NCI-H526 treated with DMSO at 0.1 percent for 48 hours (cell line): Measurements from ENCODE around the gene PI4KA.
"Not testable (repeated sequence)": the region's sequence is repeated elsewhere in the genome, so short reads cannot be mapped to it uniquely, and the experiment has no call there.

Source experiments
- DNase-seq: peaks from one replicate; lab custom pipeline; 2025; lab: John Stamatoyannopoulos, UW

Gene PI4KA

GRCh38 chr22:20748731-20749428, 109.7 kb downstream of the PI4KA start:
- no peak for DNase-seq

- DNase-seq, result no peak
These were observed 110.5 kb downstream of the PI4KA start for GRCh38 chr22:20748082-20748481.

GRCh38 chr22:20747223-20747622, 111.4 kb downstream of the PI4KA start:
- DNase-seq, result no peak

GRCh38 chr22:20746431-20747189, 112.0 kb downstream of the PI4KA start:
- DNase-seq, result no peak

- no peak for DNase-seq
These were observed 113.5 kb downstream of the PI4KA start for GRCh38 chr22:20745119-20745518.

GRCh38 chr22:20744456-20744855, 114.2 kb downstream of the PI4KA start:
- DNase-seq, result no peak

GRCh38 chr22:20742764-20743163, 115.8 kb downstream of the PI4KA start:
- no peak for DNase-seq

GRCh38 chr22:20741634-20742581, 116.7 kb downstream of the PI4KA start:
- peak; percentile 6 for DNase-seq

GRCh38 chr22:20741008-20741633, 117.5 kb downstream of the PI4KA start:
- no peak for DNase-seq

- DNase-seq, result no peak
These were observed 118.2 kb downstream of the PI4KA start for GRCh38 chr22:20740222-20740951.

- DNase-seq, result no peak
These were observed 120.1 kb downstream of the PI4KA start for GRCh38 chr22:20738394-20739089.

- DNase-seq, result not testable (repeated sequence)
These were observed 121.7 kb downstream of the PI4KA start for GRCh38 chr22:20736891-20737290.

GRCh38 chr22:20735356-20736162, 123.1 kb downstream of the PI4KA start:
- not testable (repeated sequence) for DNase-seq

GRCh38 chr22:20732431-20732830, 126.2 kb downstream of the PI4KA start:
- DNase-seq, result not testable (repeated sequence)

- no peak for DNase-seq
These were observed 129.4 kb downstream of the PI4KA start for GRCh38 chr22:20729194-20729593.

GRCh38 chr22:20728523-20729190, 130.0 kb downstream of the PI4KA start:
- no peak for DNase-seq

GRCh38 chr22:20727118-20728015, 131.2 kb downstream of the PI4KA start:
- no peak for DNase-seq

- no peak for DNase-seq
These were observed 132.5 kb downstream of the PI4KA start for GRCh38 chr22:20725987-20726558.
